WTC11 (cell line): Measurements from ENCODE around the gene ATXN10.

Experiments
- ATF3 ChIP-seq: sonication (generic); formaldehyde crosslinking; conservative IDR thresholded peaks from 2 replicates; pipeline ENCODE4 v1.8.1; 2022; ENCODE audit warnings: mild to moderate bottlenecking, missing genetic modification reagents
- CREB1 ChIP-seq: sonication (generic); formaldehyde crosslinking; IDR thresholded peaks from 2 replicates; pipeline ENCODE4 v1.8.0; 2023; ENCODE audit warnings: mild to moderate bottlenecking, missing genetic modification reagents
- E2F4 ChIP-seq: sonication (generic); formaldehyde crosslinking; IDR thresholded peaks from 2 replicates; pipeline ENCODE4 v1.8.1; 2022; ENCODE audit warnings: low read depth, mild to moderate bottlenecking, moderate library complexity, missing genetic modification reagents, borderline replicate concordance
- FOXJ3 ChIP-seq: sonication (generic); formaldehyde crosslinking; IDR thresholded peaks from 2 replicates; pipeline ENCODE4 v1.9.0; 2021; ENCODE audit warnings: missing genetic modification reagents, mild to moderate bottlenecking, borderline replicate concordance
- NFYB ChIP-seq: sonication (generic); formaldehyde crosslinking; conservative IDR thresholded peaks from 2 replicates; pipeline ENCODE4 v1.8.0; 2022; ENCODE audit warnings: low read depth, missing genetic modification reagents
- TCF7 ChIP-seq: sonication (generic); formaldehyde crosslinking; IDR thresholded peaks from 2 replicates; pipeline ENCODE4 v1.8.0; 2022; ENCODE audit warnings: mild to moderate bottlenecking, low read depth, missing genetic modification reagents, moderate library complexity
- ZNF121 ChIP-seq: sonication (generic); formaldehyde crosslinking; IDR thresholded peaks from 2 replicates; pipeline ENCODE4 v1.8.0; 2023; ENCODE audit warnings: missing genetic modification reagents
- ZNF263 ChIP-seq: sonication (generic); formaldehyde crosslinking; IDR thresholded peaks from 2 replicates; pipeline ENCODE4 v1.8.1; 2022; ENCODE audit warnings: low read depth, mild to moderate bottlenecking, moderate library complexity, missing genetic modification reagents
- ZNF317 ChIP-seq: sonication (generic); formaldehyde crosslinking; IDR thresholded peaks from 2 replicates; pipeline ENCODE4 v1.8.1; 2023; ENCODE audit warnings: low read depth, mild to moderate bottlenecking, moderate library complexity, missing genetic modification reagents, borderline replicate concordance
- ZNF416 ChIP-seq: fragments of 250-450 bp; sonication (Bioruptor Pico); IDR thresholded peaks from 2 replicates; pipeline ENCODE4 v1.9.0; 2021; ENCODE audit warnings: mild to moderate bottlenecking, inconsistent platforms
- ZNF423 ChIP-seq: fragments of 250-450 bp; sonication (Bioruptor Pico); IDR thresholded peaks from 2 replicates; pipeline ENCODE4 v2.1.2; 2022; ENCODE audit warnings: mild to moderate bottlenecking, moderate library complexity
- TF ChIP-seq, protein P1 (sequence below): fragments of 200-600 bp; IDR thresholded peaks from 2 replicates; pipeline ENCODE4 v1.8.0; 2022; ENCODE audit warnings: antibody characterized with exemption
- TF ChIP-seq, protein P2 (sequence below): sonication (generic); formaldehyde crosslinking; IDR thresholded peaks from 2 replicates; pipeline ENCODE4 v1.8.1; 2022; ENCODE audit warnings: missing genetic modification reagents, borderline replicate concordance
- TF ChIP-seq, protein P3 (sequence below): sonication (generic); formaldehyde crosslinking; IDR thresholded peaks from 2 replicates; pipeline ENCODE4 v1.8.0; 2022; ENCODE audit warnings: mild to moderate bottlenecking, missing genetic modification reagents

DNA sequence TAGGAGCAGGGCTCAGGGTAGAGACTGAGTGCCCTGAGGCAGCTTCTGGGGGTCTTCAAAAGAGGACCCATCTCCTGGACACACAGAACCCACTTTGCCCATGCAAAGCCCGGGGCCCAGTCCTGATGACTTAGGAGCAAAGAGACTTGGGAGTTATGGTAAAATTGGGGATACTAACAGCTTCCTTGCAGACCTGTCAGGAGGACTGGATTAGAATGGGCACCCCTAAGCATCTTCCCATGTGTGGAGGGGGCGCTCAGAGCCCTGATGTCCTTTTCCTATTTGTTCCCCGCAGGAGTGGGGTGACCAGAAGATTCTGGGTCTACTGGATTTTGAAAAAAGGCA lies 205.4 kb downstream of the ATXN10 start:
- TF ChIP-seq, protein P1, sequence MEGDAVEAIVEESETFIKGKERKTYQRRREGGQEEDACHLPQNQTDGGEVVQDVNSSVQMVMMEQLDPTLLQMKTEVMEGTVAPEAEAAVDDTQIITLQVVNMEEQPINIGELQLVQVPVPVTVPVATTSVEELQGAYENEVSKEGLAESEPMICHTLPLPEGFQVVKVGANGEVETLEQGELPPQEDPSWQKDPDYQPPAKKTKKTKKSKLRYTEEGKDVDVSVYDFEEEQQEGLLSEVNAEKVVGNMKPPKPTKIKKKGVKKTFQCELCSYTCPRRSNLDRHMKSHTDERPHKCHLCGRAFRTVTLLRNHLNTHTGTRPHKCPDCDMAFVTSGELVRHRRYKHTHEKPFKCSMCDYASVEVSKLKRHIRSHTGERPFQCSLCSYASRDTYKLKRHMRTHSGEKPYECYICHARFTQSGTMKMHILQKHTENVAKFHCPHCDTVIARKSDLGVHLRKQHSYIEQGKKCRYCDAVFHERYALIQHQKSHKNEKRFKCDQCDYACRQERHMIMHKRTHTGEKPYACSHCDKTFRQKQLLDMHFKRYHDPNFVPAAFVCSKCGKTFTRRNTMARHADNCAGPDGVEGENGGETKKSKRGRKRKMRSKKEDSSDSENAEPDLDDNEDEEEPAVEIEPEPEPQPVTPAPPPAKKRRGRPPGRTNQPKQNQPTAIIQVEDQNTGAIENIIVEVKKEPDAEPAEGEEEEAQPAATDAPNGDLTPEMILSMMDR, result no peak
- TF ChIP-seq ZNF317 (CRISPR knock-in tag) (no peak), ZNF263 (no peak), ZNF423 (CRISPR knock-in tag) (no peak), ZNF121 (CRISPR knock-in tag) (no peak), CREB1 (no peak), TCF7 (CRISPR knock-in tag) (no peak), ZNF416 (CRISPR knock-in tag) (no peak), E2F4 (CRISPR knock-in tag) (no peak), ATF3 (CRISPR knock-in tag) (no peak), NFYB (no peak), FOXJ3 (CRISPR knock-in tag) (no peak)
- TF ChIP-seq, protein P2, sequence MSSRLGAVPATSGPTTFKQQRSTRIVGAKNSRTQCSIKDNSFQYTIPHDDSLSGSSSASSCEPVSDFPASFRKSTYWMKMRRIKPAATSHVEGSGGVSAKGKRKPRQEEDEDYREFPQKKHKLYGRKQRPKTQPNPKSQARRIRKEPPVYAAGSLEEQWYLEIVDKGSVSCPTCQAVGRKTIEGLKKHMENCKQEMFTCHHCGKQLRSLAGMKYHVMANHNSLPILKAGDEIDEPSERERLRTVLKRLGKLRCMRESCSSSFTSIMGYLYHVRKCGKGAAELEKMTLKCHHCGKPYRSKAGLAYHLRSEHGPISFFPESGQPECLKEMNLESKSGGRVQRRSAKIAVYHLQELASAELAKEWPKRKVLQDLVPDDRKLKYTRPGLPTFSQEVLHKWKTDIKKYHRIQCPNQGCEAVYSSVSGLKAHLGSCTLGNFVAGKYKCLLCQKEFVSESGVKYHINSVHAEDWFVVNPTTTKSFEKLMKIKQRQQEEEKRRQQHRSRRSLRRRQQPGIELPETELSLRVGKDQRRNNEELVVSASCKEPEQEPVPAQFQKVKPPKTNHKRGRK (CRISPR knock-in tag), result no peak
- TF ChIP-seq, protein P3, sequence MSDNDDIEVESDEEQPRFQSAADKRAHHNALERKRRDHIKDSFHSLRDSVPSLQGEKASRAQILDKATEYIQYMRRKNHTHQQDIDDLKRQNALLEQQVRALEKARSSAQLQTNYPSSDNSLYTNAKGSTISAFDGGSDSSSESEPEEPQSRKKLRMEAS (CRISPR knock-in tag), result no peak
